ENCODE results near the gene ZCCHC8. TPM values are rescaled to one million over a fixed set of nuclear protein-coding genes. Genes with fewer than 3 reads are reported as not detected.
"Not testable (repeated sequence)": the region's sequence is repeated elsewhere in the genome, so short reads cannot be mapped to it uniquely, and the experiment has no call there.

The ZCCHC8 gene
- total RNA-seq, 2 experiments from 2014 or later, result 34.7 to 39.1 TPM

DNA sequence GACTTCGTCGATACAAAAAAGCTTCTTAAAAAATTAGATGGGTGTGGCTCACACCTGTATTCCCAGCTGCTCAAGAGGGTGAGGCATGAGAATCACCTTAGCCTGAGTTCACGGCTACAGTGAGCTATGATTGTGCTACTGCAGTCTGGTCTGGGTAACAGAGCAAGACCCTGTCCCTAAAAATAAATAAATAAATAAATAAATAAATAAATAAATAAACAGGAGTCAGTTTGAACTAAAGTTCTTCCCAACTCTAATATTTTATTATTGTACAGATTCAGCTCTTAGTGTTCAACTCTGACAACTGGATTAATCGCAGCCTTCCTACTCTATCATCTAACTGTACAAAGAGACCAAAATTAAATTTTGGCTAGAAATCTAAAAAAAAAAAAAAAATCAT, 65.5 kb downstream of the ZCCHC8 start:
- Mint-ChIP-seq H3K9me3 (ENCODE audit: low read depth) (no peaks in the 10 kb centered on the region), H3K36me3 (ENCODE audit: low read depth) (no peaks in the 10 kb centered on the region), H3K4me3 (no peak overlapping the region), H3K4me1 (no peaks in the 10 kb centered on the region), H3K27me3 (no peaks in the 10 kb centered on the region), H3K27ac (no peak overlapping the region)
- DNase-seq, result no peak
- no peak for ATAC-seq
- POLR2A ChIA-PET, result no interaction called here
- CTCF ChIA-PET, result interaction anchor here (1.1 kb wide), 1 partner anchor 35 kb away, joined by 3 read pairs; no protein-coding TSS in a partner anchor
- intact Hi-C loops (cut with DNase I, micrococcal nuclease), result no loop called here

DNA sequence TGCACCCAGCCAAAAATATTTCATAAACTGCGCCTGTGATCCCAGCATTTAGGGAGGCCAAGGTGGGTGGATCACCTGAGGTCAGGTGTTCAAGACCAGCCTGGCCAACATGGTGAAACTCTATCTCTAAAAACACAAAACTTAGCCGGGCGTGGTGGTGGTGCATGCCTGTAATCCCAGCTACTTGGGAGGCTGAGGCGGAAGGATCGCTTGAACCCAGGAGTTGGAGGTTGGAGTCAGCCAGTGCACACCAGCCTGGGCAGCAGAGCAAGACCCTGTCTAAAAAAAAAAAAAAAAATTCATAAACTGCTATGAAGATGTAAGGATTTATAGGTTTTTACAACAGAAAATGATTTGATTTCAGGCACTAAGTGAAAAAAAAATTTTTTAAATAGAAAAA, 71.7 kb downstream of the ZCCHC8 start:
- H3K4me3 Mint-ChIP-seq; H3K27me3 Mint-ChIP-seq; H3K36me3 Mint-ChIP-seq (ENCODE audit: low read depth); POLR2A ChIA-PET; DNase-seq; intact Hi-C loops (cut with DNase I, micrococcal nuclease); ATAC-seq; H3K27ac Mint-ChIP-seq; H3K4me1 Mint-ChIP-seq; H3K9me3 Mint-ChIP-seq (ENCODE audit: low read depth): not testable (repeated sequence)
- CTCF ChIA-PET, result interaction anchor here (0.6 to 0.7 kb wide), 2 partner anchors 29 to 165 kb away, joined by 3 read pairs; no protein-coding TSS in a partner anchor

DNA sequence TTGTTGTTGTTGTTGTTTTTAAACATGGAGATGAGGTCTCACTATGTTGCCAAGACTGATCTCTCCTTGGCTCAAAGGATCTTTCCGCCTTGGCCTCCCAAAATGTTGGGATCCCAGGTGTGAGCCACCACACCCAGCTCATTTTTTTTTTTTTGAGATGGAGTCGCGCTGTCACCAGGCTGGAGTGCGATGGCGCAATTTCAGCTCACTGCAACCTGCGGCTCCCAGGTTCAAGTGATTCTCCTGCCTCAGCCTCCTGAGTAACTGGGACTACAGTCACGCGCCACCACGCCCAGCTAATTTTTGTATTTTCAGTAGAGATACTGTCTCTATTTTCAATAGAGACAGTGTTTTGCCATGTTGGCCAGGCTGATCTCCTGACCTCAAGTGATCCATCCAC, 73.3 kb downstream of the ZCCHC8 start:
- Mint-ChIP-seq H3K36me3 (ENCODE audit: low read depth) (no peaks in the 10 kb centered on the region), H3K27ac (no peak overlapping the region), H3K4me1 (peaks cover 9% of the 10 kb centered on the region), H3K4me3 (no peak overlapping the region), H3K27me3 (no peaks in the 10 kb centered on the region), H3K9me3 (ENCODE audit: low read depth) (no peaks in the 10 kb centered on the region)
- no peak for DNase-seq
- intact Hi-C loops (cut with DNase I, micrococcal nuclease), result no loop called here
- no peak for ATAC-seq
- ChIA-PET CTCF (interaction anchor here (1.5 to 1.7 kb wide), 2 partner anchors 24 to 366 kb away, joined by 3 to 4 read pairs; no protein-coding TSS in a partner anchor), POLR2A (no interaction called here)

- intact Hi-C loops (cut with DNase I, micrococcal nuclease), result loop anchor here in 1 of 2 experiments (2.0 to 5.0 kb wide), 3 partner anchors 29 to 621 kb away; partner anchors contain the start of genes DENR and SETD1B
- no peaks in the 10 kb centered on the region for H3K9me3 Mint-ChIP-seq (ENCODE audit: low read depth)
- DNase-seq, result peak; percentile 18
- POLR2A ChIA-PET, result interaction anchor here (0.6 to 1.0 kb wide), 3 partner anchors 11 to 189 kb away, joined by 4 read pairs; no protein-coding TSS in a partner anchor
- ATAC-seq, result no peak
- H3K4me3 Mint-ChIP-seq, result peak overlapping the region; percentile 80
- CTCF ChIA-PET, result interaction anchor here (0.6 to 3.7 kb wide), 9 partner anchors 11 to 340 kb away, joined by 3 to 21 read pairs (median 3); no protein-coding TSS in a partner anchor
- H3K4me1 Mint-ChIP-seq, result peaks cover 30% of the 10 kb centered on the region
- peak overlapping the region; percentile 89 for H3K27ac Mint-ChIP-seq
- H3K36me3 Mint-ChIP-seq (ENCODE audit: low read depth), result peaks cover 1% of the 10 kb centered on the region
- H3K27me3 Mint-ChIP-seq, result no peaks in the 10 kb centered on the region
These were observed 77.2 kb downstream of the ZCCHC8 start for GRCh38 chr12:122423258-122424165.

- Mint-ChIP-seq H3K27me3 (no peaks in the 10 kb centered on the region), H3K4me1 (peaks cover 36% of the 10 kb centered on the region), H3K4me3 (peak overlapping the region; percentile 80), H3K36me3 (ENCODE audit: low read depth) (peaks cover 1% of the 10 kb centered on the region), H3K27ac (peak overlapping the region; percentile 89), H3K9me3 (ENCODE audit: low read depth) (no peaks in the 10 kb centered on the region)
- DNase-seq, result peak; percentile 75
- ChIA-PET POLR2A (interaction anchor here (0.6 to 1.7 kb wide), 5 partner anchors 10 to 78 kb away, joined by 3 to 5 read pairs (median 4); partner anchors contain the start of gene ZCCHC8), CTCF (interaction anchor here (0.8 to 3.7 kb wide), 6 partner anchors 10 to 340 kb away, joined by 3 to 21 read pairs (median 8); no protein-coding TSS in a partner anchor)
- ATAC-seq, result peak; percentile 40
- intact Hi-C loops (cut with DNase I, micrococcal nuclease), result loop anchor here (1.0 to 5.0 kb wide), 8 partner anchors 10 to 620 kb away; partner anchors contain the start of genes DENR (in 1 of the 2), SETD1B (in 1 of the 2) and ZCCHC8 (in 1 of the 2)
These were observed 77.9 kb downstream of the ZCCHC8 start for GRCh38 chr12:122422730-122423257.

DNA sequence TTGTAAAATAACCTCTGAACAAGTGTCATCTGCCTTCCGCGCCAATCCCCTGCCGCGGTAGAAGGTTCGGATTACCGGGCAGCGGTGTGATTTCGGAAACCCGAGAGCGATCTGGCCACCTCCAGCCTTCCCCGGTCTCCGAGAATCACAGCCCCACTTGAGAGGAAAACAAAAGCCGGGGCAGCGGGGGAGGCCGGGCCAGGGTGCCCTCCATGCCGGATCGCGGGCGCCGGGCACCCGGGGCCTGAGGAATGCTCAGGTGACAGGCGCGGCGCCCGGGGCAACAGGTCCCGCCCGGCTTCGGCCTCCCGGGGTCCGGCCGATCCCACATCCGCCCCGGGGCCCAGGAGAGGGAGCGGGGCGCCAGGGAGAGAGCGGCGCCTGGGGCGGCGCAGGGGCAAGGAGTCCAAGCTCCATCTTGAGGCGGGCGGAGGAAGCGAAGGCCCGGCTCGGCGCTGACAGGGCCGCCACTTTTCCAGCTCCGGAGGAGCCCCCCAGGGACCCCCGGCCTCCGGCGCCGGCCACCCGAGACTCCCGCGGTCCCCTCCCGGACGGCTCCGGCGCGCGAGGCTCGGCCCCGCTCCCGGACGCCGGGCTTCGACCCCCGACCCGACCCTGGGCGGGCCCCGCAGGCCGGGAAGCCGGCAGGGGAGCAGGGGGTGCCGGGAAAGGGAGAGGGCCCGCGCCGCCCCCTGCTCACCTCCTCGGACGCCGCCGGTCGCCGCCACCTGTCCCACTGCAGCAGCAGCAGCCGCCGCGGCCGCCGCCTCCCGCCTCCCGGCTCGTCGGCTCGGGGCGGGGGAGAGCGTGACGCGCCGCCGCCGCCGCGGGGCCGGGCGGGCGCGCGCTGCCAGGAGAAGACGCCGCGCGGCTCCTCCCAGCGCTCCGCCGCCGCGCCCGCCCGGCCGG, 78.7 kb downstream of the ZCCHC8 start, which contains the start of gene CLIP1:
TSS of gene CLIP1 (minus strand) at position 849 of the 909 bp plus-strand sequence. CDS start 42,217 bp downstream, outside the sequence.
- Mint-ChIP-seq H3K27ac (peak within 1 kb of the TSS; percentile 89), H3K27me3 (no peaks in the 10 kb centered on the region), H3K36me3 (ENCODE audit: low read depth) (peaks cover 3% of the 10 kb centered on the region), H3K4me3 (peak within 1 kb of the TSS; percentile 91), H3K4me1 (peaks cover 37% of the 10 kb centered on the region), H3K9me3 (ENCODE audit: low read depth) (no peaks in the 10 kb centered on the region)
- peak; percentile 74 for ATAC-seq
- peak; percentile 77 for DNase-seq
- intact Hi-C loops (cut with DNase I, micrococcal nuclease), result loop anchor here (1.0 to 5.0 kb wide), 8 partner anchors 10 to 620 kb away; partner anchors contain the start of genes DENR (in 1 of the 2), SETD1B (in 1 of the 2) and ZCCHC8 (in 1 of the 2)
- ChIA-PET CTCF (interaction anchor here (0.6 to 3.7 kb wide), 5 partner anchors 10 to 97 kb away, joined by 3 to 21 read pairs (median 7); no protein-coding TSS in a partner anchor), POLR2A (interaction anchor here (0.6 to 1.7 kb wide), 4 partner anchors 10 to 79 kb away, joined by 3 to 5 read pairs (median 4); partner anchors contain the start of gene ZCCHC8)

Other genes with a start within 250 kb of the ZCCHC8 start
- gene VPS33A, start 234.4 kb downstream of the ZCCHC8 start, total RNA-seq, result 10 to 100 TPM; 24.8 to 26.4 TPM
- gene CLIP1, start 78.3 kb downstream of the ZCCHC8 start, total RNA-seq, result 10 to 100 TPM; 53.9 to 58.6 TPM
- 100 to 1,000 TPM in 1 of 2 experiments, 10 to 100 TPM in 1; 92.7 to 105 TPM for gene RSRC2, start 26.0 kb upstream of the ZCCHC8 start, total RNA-seq
- 100 to 1,000 TPM; 136 to 175 TPM for gene KNTC1, start 26.3 kb upstream of the ZCCHC8 start, total RNA-seq
- gene HCAR2, start 202.4 kb upstream of the ZCCHC8 start, total RNA-seq, result not detected
- under 1 TPM; 0.07 to 0.09 TPM for gene HCAR3, start 215.9 kb upstream of the ZCCHC8 start, total RNA-seq
- under 1 TPM; 0.39 to 0.67 TPM for gene HCAR1, start 229.9 kb upstream of the ZCCHC8 start, total RNA-seq